K562 (cell line): ENCODE data around the gene SYMPK. TPM values are rescaled to one million over a fixed set of nuclear protein-coding genes. Genes with fewer than 3 reads are reported as not detected.
A peak's percentile ranks its signal among the peaks of the same experiment; 100 is the strongest.

Source experiments
- BCL6 ChIP-seq: fragments of 250-450 bp; sonication (Bioruptor Pico); IDR thresholded peaks from 2 replicates; pipeline ENCODE4 v1.4.0; 2020
- HNRNPL ChIP-seq: fragments of 200-400 bp; formaldehyde crosslinking; IDR thresholded peaks from 2 replicates; pipeline ENCODE4 v1.6.1; 2017; ENCODE audit warnings: low read depth, mild to moderate bottlenecking, low read length
- KDM2B ChIP-seq: fragments of 250-450 bp; sonication (Bioruptor Pico); IDR thresholded peaks from 2 replicates; pipeline ENCODE4 v1.8.0; 2021; ENCODE audit warnings: mild to moderate bottlenecking, moderate library complexity
- KDM4B ChIP-seq, 2 experiments: fragments of 450-650 bp in 1 of 2; sonication (generic) in 1 of 2; IDR thresholded peaks; 2 replicates each; pipeline ENCODE4 v1.6.1; 2016 to 2017; ENCODE audit warnings: borderline replicate concordance in 2 of 2, antibody characterized with exemption in 1 of 2, low read depth in 1 of 2, mild to moderate bottlenecking in 1 of 2
- MCM2 ChIP-seq: fragments of 450-650 bp; IDR thresholded peaks from 2 replicates; pipeline ENCODE4 v1.6.1; 2017; ENCODE audit warnings: low read depth, mild to moderate bottlenecking
- PHF21A ChIP-seq: fragments of 450-650 bp; IDR thresholded peaks from 2 replicates; pipeline ENCODE4 v1.6.1; 2017; ENCODE audit warnings: low read depth, borderline replicate concordance
- XRCC5 ChIP-seq: fragments of 200-400 bp; formaldehyde crosslinking; IDR thresholded peaks from 2 replicates; pipeline ENCODE4 v1.6.1; 2017; ENCODE audit warnings: low read depth, mild to moderate bottlenecking, low read length
- YY1 ChIP-seq, 3 experiments: IDR thresholded peaks; 2 replicates each; pipeline ENCODE4 v1.6.1; 2011; ENCODE audit warnings: low read length in 2 of 3, mild to moderate bottlenecking in 2 of 3, moderate library complexity in 2 of 3, borderline replicate concordance in 1 of 3, control low read depth in 1 of 3, low read depth in 1 of 3; ENCODE audit not compliant: insufficient read depth in 3 of 3, insufficient replicate concordance in 2 of 3, control insufficient read depth in 1 of 3, insufficient read length in 1 of 3; ENCODE audit errors: extremely low read depth in 1 of 3
- ZFPM2 ChIP-seq: fragments of 250-450 bp; sonication (Bioruptor Pico); IDR thresholded peaks from 2 replicates; pipeline ENCODE4 v1.5.1; 2022; ENCODE audit warnings: mild to moderate bottlenecking
- ZNF217 ChIP-seq: sonication (generic); formaldehyde crosslinking; IDR thresholded peaks from 2 replicates; pipeline ENCODE4 v1.8.0; 2022; ENCODE audit warnings: mild to moderate bottlenecking, missing genetic modification reagents
- ZNF263 ChIP-seq: sonication (generic); formaldehyde crosslinking; IDR thresholded peaks from 2 replicates; pipeline ENCODE4 v1.8.0; 2022; ENCODE audit warnings: mild to moderate bottlenecking, missing genetic modification reagents, borderline replicate concordance
- ZNF717 ChIP-seq: fragments of 250-450 bp; sonication (Bioruptor Pico); IDR thresholded peaks from 2 replicates; pipeline ENCODE4 v1.5.0; 2021
- ZNF75A ChIP-seq: fragments of 450-650 bp; formaldehyde crosslinking; IDR thresholded peaks from 2 replicates; pipeline ENCODE4 v1.4.0; 2020; ENCODE audit warnings: mild to moderate bottlenecking
- ZNF76 ChIP-seq: fragments of 250-450 bp; sonication (Bioruptor Pico); IDR thresholded peaks from 2 replicates; pipeline ENCODE4 v1.4.0; 2020; ENCODE audit warnings: mild to moderate bottlenecking, moderate library complexity, borderline replicate concordance
- polyA plus RNA-seq, 8 experiments: library from polyadenylated mRNA; depleted of rRNA in 4 of 8; stranded (reverse) in 5 of 8; unstranded in 3 of 8; fragments of >200 nt; fragmentation: Nextera tagmentation in 2 of 8; fragmentation: Illumina TruSeq in 1 of 8; extraction: Ambion mirVana in 2 of 8; extraction: Trizol in 1 of 8; gene quantifications; 2 replicates each; pipeline versions ENCODE4 v1.2.1 to v1.2.3, GENCODE V29; 2011 to 2014; ENCODE audit warnings: inconsistent platforms in 1 of 8, missing spikeins in 1 of 8
- total RNA-seq, 7 experiments: library from RNA; depleted of rRNA in 6 of 7; stranded (reverse); fragments of >200 nt in 6 of 7; fragmentation: Illumina TruSeq in 2 of 7; extraction: Trizol in 2 of 7; gene quantifications; 2 replicates each; pipeline versions ENCODE4 v1.2.1 to v1.2.3, GENCODE V29; 2011 to 2021; ENCODE audit warnings: low replicate concordance in 1 of 7
- TF ChIP-seq, protein P1 (sequence below): fragments of 450-650 bp; formaldehyde crosslinking; IDR thresholded peaks from 2 replicates; pipeline ENCODE4 v1.4.0; 2020; ENCODE audit warnings: mild to moderate bottlenecking, mixed read lengths
- TF ChIP-seq, protein P2 (sequence below): sonication (generic); formaldehyde crosslinking; IDR thresholded peaks from 2 replicates; pipeline ENCODE4 v1.5.0; 2020; ENCODE audit warnings: missing genetic modification reagents
- TF ChIP-seq, protein P3 (sequence below), 2 experiments: fragments of 450-650 bp; conservative IDR thresholded peaks; 2 replicates each; pipeline ENCODE4 v1.6.1; 2017; ENCODE audit warnings: mild to moderate bottlenecking in 2 of 2, moderate library complexity in 2 of 2
- TF ChIP-seq, protein P4 (sequence below): IDR thresholded peaks from 3 replicates; pipeline ENCODE4 v1.6.1; 2011; ENCODE audit warnings: borderline replicate concordance, mild to moderate bottlenecking, moderate library complexity; ENCODE audit not compliant: insufficient read length; ENCODE audit errors: extremely low read depth
- TF ChIP-seq, protein P5 (sequence below): fragments of 200-800 bp; sonication (Bioruptor generic); IDR thresholded peaks from 2 replicates; pipeline ENCODE4 v1.6.1; 2017; ENCODE audit warnings: missing genetic modification characterization, missing compliant biosample characterization

Gene SYMPK
- total and polyA plus RNA-seq, 9 of the 15 experiments (the other 6 are each of a cell fraction or from before 2014, with no cell fraction given): 0.73 to 95.5 (median 58.4) TPM

DNA sequence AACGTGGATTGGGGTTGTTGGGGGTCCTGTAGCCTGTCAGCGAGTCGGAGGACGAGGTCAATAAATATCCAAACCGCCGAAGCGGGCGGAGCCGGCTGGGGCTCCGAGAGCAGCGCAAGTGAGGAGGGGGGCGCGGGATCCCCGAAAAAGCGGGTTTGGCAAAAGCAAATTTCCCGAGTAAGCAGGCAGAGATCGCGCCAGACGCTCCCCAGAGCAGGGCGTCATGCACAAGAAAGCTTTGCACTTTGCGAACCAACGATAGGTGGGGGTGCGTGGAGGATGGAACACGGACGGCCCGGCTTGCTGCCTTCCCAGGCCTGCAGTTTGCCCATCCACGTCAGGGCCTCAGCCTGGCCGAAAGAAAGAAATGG is 93.1 kb downstream of the SYMPK start (continued):
- TF ChIP-seq ZNF217 (CRISPR knock-in tag) (no peak), HNRNPL (no peak), MCM2 (no peak), KDM2B (CRISPR knock-in tag) (no peak), ZNF717 (CRISPR knock-in tag) (0 out of 2 replicates have a peak, but pooled peaks have one; percentile 60), ZNF263 (CRISPR knock-in tag) (no peak), XRCC5 (no peak), ZFPM2 (CRISPR knock-in tag) (no peak), KDM4B (IDR thresholded peaks at IDR 0.05; ENCODE audit: borderline replicate concordance in 2 of 2, low read depth in 1 of 2) (no peak), PHF21A (no peak), BCL6 (CRISPR knock-in tag) (no peak), YY1 (IDR thresholded peaks at IDR 0.05; ENCODE audit: borderline replicate concordance in 1 of 3, control insufficient read depth in 1 of 3, extremely low read depth in 1 of 3, insufficient read depth in 3 of 3, insufficient read length in 1 of 3, insufficient replicate concordance in 2 of 3, low read depth in 1 of 3, low read length in 2 of 3) (no peak), ZNF76 (CRISPR knock-in tag) (no peak), ZNF75A (CRISPR knock-in tag) (no peak)
- TF ChIP-seq, protein P1, sequence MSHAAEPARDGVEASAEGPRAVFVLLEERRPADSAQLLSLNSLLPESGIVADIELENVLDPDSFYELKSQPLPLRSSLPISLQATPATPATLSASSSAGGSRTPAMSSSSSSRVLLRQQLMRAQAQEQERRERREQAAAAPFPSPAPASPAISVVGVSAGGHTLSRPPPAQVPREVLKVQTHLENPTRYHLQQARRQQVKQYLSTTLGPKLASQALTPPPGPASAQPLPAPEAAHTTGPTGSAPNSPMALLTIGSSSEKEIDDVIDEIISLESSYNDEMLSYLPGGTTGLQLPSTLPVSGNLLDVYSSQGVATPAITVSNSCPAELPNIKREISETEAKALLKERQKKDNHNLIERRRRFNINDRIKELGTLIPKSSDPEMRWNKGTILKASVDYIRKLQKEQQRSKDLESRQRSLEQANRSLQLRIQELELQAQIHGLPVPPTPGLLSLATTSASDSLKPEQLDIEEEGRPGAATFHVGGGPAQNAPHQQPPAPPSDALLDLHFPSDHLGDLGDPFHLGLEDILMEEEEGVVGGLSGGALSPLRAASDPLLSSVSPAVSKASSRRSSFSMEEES (CRISPR knock-in tag): no peak
- TF ChIP-seq, protein P2, sequence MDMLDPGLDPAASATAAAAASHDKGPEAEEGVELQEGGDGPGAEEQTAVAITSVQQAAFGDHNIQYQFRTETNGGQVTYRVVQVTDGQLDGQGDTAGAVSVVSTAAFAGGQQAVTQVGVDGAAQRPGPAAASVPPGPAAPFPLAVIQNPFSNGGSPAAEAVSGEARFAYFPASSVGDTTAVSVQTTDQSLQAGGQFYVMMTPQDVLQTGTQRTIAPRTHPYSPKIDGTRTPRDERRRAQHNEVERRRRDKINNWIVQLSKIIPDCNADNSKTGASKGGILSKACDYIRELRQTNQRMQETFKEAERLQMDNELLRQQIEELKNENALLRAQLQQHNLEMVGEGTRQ: no peak
- TF ChIP-seq, protein P3, sequence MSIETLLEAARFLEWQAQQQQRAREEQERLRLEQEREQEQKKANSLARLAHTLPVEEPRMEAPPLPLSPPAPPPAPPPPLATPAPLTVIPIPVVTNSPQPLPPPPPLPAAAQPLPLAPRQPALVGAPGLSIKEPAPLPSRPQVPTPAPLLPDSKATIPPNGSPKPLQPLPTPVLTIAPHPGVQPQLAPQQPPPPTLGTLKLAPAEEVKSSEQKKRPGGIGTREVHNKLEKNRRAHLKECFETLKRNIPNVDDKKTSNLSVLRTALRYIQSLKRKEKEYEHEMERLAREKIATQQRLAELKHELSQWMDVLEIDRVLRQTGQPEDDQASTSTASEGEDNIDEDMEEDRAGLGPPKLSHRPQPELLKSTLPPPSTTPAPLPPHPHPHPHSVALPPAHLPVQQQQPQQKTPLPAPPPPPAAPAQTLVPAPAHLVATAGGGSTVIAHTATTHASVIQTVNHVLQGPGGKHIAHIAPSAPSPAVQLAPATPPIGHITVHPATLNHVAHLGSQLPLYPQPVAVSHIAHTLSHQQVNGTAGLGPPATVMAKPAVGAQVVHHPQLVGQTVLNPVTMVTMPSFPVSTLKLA (conservative IDR thresholded peaks at IDR 0.05): no peak
- TF ChIP-seq, protein P4, sequence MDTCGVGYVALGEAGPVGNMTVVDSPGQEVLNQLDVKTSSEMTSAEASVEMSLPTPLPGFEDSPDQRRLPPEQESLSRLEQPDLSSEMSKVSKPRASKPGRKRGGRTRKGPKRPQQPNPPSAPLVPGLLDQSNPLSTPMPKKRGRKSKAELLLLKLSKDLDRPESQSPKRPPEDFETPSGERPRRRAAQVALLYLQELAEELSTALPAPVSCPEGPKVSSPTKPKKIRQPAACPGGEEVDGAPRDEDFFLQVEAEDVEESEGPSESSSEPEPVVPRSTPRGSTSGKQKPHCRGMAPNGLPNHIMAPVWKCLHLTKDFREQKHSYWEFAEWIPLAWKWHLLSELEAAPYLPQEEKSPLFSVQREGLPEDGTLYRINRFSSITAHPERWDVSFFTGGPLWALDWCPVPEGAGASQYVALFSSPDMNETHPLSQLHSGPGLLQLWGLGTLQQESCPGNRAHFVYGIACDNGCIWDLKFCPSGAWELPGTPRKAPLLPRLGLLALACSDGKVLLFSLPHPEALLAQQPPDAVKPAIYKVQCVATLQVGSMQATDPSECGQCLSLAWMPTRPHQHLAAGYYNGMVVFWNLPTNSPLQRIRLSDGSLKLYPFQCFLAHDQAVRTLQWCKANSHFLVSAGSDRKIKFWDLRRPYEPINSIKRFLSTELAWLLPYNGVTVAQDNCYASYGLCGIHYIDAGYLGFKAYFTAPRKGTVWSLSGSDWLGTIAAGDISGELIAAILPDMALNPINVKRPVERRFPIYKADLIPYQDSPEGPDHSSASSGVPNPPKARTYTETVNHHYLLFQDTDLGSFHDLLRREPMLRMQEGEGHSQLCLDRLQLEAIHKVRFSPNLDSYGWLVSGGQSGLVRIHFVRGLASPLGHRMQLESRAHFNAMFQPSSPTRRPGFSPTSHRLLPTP: no peak
- TF ChIP-seq, protein P5, sequence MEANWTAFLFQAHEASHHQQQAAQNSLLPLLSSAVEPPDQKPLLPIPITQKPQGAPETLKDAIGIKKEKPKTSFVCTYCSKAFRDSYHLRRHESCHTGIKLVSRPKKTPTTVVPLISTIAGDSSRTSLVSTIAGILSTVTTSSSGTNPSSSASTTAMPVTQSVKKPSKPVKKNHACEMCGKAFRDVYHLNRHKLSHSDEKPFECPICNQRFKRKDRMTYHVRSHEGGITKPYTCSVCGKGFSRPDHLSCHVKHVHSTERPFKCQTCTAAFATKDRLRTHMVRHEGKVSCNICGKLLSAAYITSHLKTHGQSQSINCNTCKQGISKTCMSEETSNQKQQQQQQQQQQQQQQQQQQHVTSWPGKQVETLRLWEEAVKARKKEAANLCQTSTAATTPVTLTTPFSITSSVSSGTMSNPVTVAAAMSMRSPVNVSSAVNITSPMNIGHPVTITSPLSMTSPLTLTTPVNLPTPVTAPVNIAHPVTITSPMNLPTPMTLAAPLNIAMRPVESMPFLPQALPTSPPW (CRISPR knock-in tag): no peak
